ENCODE results near the gene MFRP. TPM values are rescaled to one million over a fixed set of nuclear protein-coding genes. Genes with fewer than 3 reads are reported as not detected.

Gene MFRP
- total and polyA plus RNA-seq, 10 of the 15 experiments (the other 5 are each of a cell fraction or from before 2014, with no cell fraction given): not detected

GRCh38 chr11:119376197-119376847, 29.8 kb upstream of the MFRP start:
- DNase-seq (ENCODE audit: low read depth, low spot score) (no peak), FAIRE-seq (no peak), ATAC-seq (no peak)
- no peak for TF ChIP-seq SUZ12 (IDR thresholded peaks at IDR 0.05; ENCODE audit: unreplicated experiment)
- TF ChIP-seq RAD21 (IDR thresholded peaks at IDR 0.05; ENCODE audit: insufficient read depth, low read depth, low read length): no peak
- TF ChIP-seq TCF3 (IDR thresholded peaks at IDR 0.05; ENCODE audit: borderline replicate concordance, insufficient read depth, low read depth, low read length): no peak
- no peak for TF ChIP-seq ZNF274 (IDR thresholded peaks at IDR 0.05; ENCODE audit: insufficient read depth, insufficient read length)
- TF ChIP-seq ZBTB4 (CRISPR knock-in tag; IDR thresholded peaks at IDR 0.05): no peak
- no peak for TF ChIP-seq SRF (IDR thresholded peaks at IDR 0.05; ENCODE audit: low read depth in 2 of 2, low read length in 2 of 2)
- TF ChIP-seq SIN3A (IDR thresholded peaks at IDR 0.05; ENCODE audit: low read depth, low read length): no peak
- no peak for TF ChIP-seq SIX5 (IDR thresholded peaks at IDR 0.05; ENCODE audit: low read depth, low read length, severe bottlenecking)
- TF ChIP-seq, protein P1, sequence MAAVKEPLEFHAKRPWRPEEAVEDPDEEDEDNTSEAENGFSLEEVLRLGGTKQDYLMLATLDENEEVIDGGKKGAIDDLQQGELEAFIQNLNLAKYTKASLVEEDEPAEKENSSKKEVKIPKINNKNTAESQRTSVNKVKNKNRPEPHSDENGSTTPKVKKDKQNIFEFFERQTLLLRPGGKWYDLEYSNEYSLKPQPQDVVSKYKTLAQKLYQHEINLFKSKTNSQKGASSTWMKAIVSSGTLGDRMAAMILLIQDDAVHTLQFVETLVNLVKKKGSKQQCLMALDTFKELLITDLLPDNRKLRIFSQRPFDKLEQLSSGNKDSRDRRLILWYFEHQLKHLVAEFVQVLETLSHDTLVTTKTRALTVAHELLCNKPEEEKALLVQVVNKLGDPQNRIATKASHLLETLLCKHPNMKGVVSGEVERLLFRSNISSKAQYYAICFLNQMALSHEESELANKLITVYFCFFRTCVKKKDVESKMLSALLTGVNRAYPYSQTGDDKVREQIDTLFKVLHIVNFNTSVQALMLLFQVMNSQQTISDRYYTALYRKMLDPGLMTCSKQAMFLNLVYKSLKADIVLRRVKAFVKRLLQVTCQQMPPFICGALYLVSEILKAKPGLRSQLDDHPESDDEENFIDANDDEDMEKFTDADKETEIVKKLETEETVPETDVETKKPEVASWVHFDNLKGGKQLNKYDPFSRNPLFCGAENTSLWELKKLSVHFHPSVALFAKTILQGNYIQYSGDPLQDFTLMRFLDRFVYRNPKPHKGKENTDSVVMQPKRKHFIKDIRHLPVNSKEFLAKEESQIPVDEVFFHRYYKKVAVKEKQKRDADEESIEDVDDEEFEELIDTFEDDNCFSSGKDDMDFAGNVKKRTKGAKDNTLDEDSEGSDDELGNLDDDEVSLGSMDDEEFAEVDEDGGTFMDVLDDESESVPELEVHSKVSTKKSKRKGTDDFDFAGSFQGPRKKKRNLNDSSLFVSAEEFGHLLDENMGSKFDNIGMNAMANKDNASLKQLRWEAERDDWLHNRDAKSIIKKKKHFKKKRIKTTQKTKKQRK (IDR thresholded peaks at IDR 0.05; ENCODE audit: low read depth, low read length): no peak
- no peak for TF ChIP-seq FOXM1 (IDR thresholded peaks at IDR 0.05; ENCODE audit: low read depth, low read length)
- no peak for TF ChIP-seq CBX3 (IDR thresholded peaks at IDR 0.05; ENCODE audit: borderline replicate concordance, low read depth)
- TF ChIP-seq MYB (IDR thresholded peaks at IDR 0.05; ENCODE audit: borderline replicate concordance, low read depth, low read length): no peak
- no TSS peak for BruUV-seq (replicated peaks)
- no peak overlapping the region for H3K9ac ChIP-seq (ENCODE audit: control insufficient read depth, insufficient read depth, low read length)
- RAD21 ChIA-PET (ENCODE audit: unreplicated experiment): interaction anchor here (1.5 to 5.1 kb wide), 7 partner anchors 9 to 98 kb away, joined by 3 to 47 read pairs (median 6); no protein-coding TSS in a partner anchor
- no peaks in the 10 kb centered on the region for H3K9me3 ChIP-seq (replicated peaks; ENCODE audit: control insufficient read depth, insufficient read depth, low read length)
- H2AFZ ChIP-seq (ENCODE audit: control insufficient read depth, low read depth, low read length): no peak overlapping the region
- in situ Hi-C loops (cut with MboI): no loop called here
- POLR2A ChIA-PET: no interaction called here
- peaks cover 0 to 8% of the 10 kb centered on the region in 2 experiments; a peak in 3 of 4 replicates for H3K27me3 ChIP-seq (replicated peaks in 1 of 2; ENCODE audit: control insufficient read depth in 2 of 2, insufficient read depth in 2 of 2, low read length in 1 of 2)
- intact Hi-C loops (cut with micrococcal nuclease; ENCODE audit: unreplicated experiment): no loop called here
- no peak overlapping the region for H3K27ac ChIP-seq (ENCODE audit: control insufficient read depth, insufficient read depth)
- H3K4me1 ChIP-seq (ENCODE audit: control insufficient read depth, insufficient read depth, low read length): no peaks in the 10 kb centered on the region
- H4K20me1 ChIP-seq (ENCODE audit: control insufficient read depth, insufficient read depth): no peaks in the 10 kb centered on the region
- SMC1A ChIA-PET (ENCODE audit: uncharacterized antibody, unreplicated experiment): interaction anchor here (0.9 to 1.3 kb wide), 3 partner anchors 8 to 21 kb away, joined by 3 to 5 read pairs (median 4); no protein-coding TSS in a partner anchor
- CTCF ChIA-PET: interaction anchor here (1.0 to 17.9 kb wide), 8 partner anchors 9 to 98 kb away, joined by 3 to 183 read pairs (median 14); no protein-coding TSS in a partner anchor
- H3K36me3 ChIP-seq (ENCODE audit: control insufficient read depth in 2 of 2, insufficient read depth in 2 of 2, low read length in 1 of 2): no peaks in the 10 kb centered on the region
- WGBS (ENCODE audit: insufficient coverage, insufficient replicate concordance, low lambda C conversion rate, missing lambda C conversion rate): 38% methylated on average over 11 of the region's 11 CpGs
- no peak overlapping the region for H3K4me2 ChIP-seq (ENCODE audit: control insufficient read depth, insufficient read depth)
- no peak overlapping the region for H3K4me3 ChIP-seq
- H3K79me2 ChIP-seq (ENCODE audit: control insufficient read depth, insufficient read depth, low read length): no peaks in the 10 kb centered on the region
